Peyer's patch (tissue), 4 donors: ENCODE data around the gene ADAMTS4.

Experiments
- CTCF ChIP-seq, 6 experiments: fragments of 450-650 bp in 4 of 6; fragments of 200-600 bp in 2 of 6; sonication (generic) in 1 of 6; IDR thresholded peaks; one replicate each; pipeline ENCODE4 v1.5.1; 2017 to 2019; ENCODE audit warnings: antibody characterized with exemption in 6 of 6, mild to moderate bottlenecking in 3 of 6, moderate library complexity in 1 of 6
- POLR2A ChIP-seq, 2 donors: fragments of 450-650 bp; IDR thresholded peaks; one replicate each; pipeline ENCODE4 v1.5.1; 2017; ENCODE audit warnings: antibody characterized with exemption in 2 of 2, mild to moderate bottlenecking in 2 of 2, moderate library complexity in 2 of 2

- TF ChIP-seq CTCF (IDR thresholded peaks at IDR 0.05) (peak; percentile 80 to 90 (median 84)), POLR2A (IDR thresholded peaks at IDR 0.05) (no peak)
Measured at GRCh38 chr1:161192476-161193465, 6.1 kb downstream of the ADAMTS4 start.
